ENCODE results near the gene ADAMTS14.

The ADAMTS14 gene

GRCh38 chr10:70810967-70811366, 138.7 kb downstream of the ADAMTS14 start:
- FAIRE-seq (no peak), DNase-seq (ENCODE audit: insufficient read length, low spot score) (no peak)

GRCh38 chr10:70811881-70812280, 139.6 kb downstream of the ADAMTS14 start:
- no peak for DNase-seq (ENCODE audit: insufficient read length, low spot score)
- FAIRE-seq = no peak

Measured in HTR-8/SVneo (cell line).